ENCODE data around the gene PRKCH. TPM values are rescaled to one million over a fixed set of nuclear protein-coding genes. Genes with fewer than 3 reads are reported as not detected.

PRKCH gene
- total RNA-seq, 2 experiments from 2014 or later: 193 to 194 TPM

DNA sequence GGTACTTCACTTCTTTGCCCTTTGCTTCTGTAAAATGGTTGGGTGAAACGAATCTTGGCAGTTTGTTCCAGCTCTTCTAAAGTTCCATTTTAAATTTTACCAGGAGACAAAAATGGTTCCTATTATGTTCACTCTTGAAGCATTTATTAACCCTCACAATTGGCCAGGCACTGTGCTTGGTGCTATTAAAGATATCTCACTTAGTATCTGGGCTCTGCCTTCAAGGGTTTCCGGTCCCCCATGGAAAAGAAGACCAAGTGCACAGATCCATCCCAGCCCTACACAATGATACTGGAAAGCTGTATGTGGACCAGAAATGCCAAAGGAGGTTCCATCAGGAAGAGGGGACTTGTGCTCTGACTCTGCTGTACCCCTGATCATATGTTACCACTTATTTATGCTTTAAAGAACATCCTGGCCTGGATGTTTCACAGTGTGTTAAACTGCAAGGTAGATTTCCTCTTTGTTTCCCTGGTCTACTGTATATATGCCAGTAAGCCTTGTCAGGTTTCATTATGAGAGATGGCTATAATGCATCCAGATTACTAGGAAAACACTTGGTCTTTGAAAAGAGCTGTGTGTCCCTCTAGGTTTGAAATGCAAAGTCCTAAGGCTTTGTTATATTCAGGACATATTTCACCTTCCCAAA is 154.8 kb downstream of the PRKCH start:
- ATAC-seq (peak; percentile 25), DNase-seq (no peak)
- Mint-ChIP-seq H3K4me3 (peak overlapping the region; percentile 61), H3K27ac (peak overlapping the region; percentile 100), H3K36me3 (ENCODE audit: low read depth) (peaks cover 61% of the 10 kb centered on the region), H3K9me3 (no peaks in the 10 kb centered on the region), H3K27me3 (no peaks in the 10 kb centered on the region), H3K4me1 (ENCODE audit: low read depth) (peaks cover 91% of the 10 kb centered on the region)
- ChIA-PET POLR2A (interaction anchor here (0.6 to 8.8 kb wide), 20 partner anchors 9 to 288 kb away, joined by 3 to 100 read pairs (median 3); partner anchors contain the start of gene HIF1A), CTCF (interaction anchor here (0.6 to 9.1 kb wide), 41 partner anchors 10 to 361 kb away, joined by 3 to 94 read pairs (median 5); partner anchors contain the start of gene TMEM30B)
- TF ChIP-seq CTCF (IDR thresholded peaks at IDR 0.05): no peak
- intact Hi-C loops (cut with micrococcal nuclease): loop anchor here (2.0 to 10.0 kb wide), 2 partner anchors 27 to 219 kb away; partner anchors contain the start of gene HIF1A

DNA sequence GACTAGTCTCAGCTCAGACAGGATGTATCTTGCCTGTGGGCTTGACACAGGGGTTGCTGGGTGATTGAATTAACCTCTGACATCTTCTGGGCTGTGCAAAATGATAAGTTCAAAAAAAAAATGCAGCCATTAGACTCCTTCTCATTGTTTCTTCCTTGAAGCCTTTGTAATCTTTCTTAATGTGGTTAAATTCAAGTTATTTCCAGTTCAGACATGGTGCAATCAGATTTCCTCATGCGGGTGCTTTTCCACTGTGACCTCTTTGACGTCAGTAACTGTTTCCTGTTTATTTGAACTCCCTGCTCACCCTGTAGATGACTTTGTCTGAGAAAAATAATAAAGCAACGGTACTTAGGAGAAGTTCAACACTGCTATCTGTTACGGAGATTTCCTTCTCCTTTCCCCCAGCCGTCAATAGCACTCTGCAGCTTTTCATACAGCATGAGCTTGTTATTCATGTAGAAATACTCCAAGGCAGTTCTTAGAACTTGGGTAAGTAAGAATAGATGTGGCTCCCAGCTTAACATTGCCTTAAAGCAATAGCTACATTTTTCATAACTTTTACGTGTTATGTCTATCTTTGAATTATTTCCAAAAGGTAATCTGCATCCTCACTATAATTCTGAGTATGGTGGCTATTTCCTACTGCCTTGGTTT is 155.5 kb downstream of the PRKCH start:
- ChIA-PET POLR2A (interaction anchor here (0.6 to 8.8 kb wide), 21 partner anchors 10 to 272 kb away, joined by 3 to 100 read pairs (median 3); partner anchors contain the start of gene HIF1A), CTCF (interaction anchor here (0.8 to 9.1 kb wide), 21 partner anchors 14 to 361 kb away, joined by 3 to 94 read pairs (median 7); partner anchors contain the start of gene TMEM30B)
- peak; percentile 85 for DNase-seq
- Mint-ChIP-seq H3K4me1 (ENCODE audit: low read depth) (peaks cover 89% of the 10 kb centered on the region), H3K4me3 (peak overlapping the region; percentile 61), H3K36me3 (ENCODE audit: low read depth) (peaks cover 61% of the 10 kb centered on the region), H3K27ac (peak overlapping the region; percentile 100), H3K9me3 (no peaks in the 10 kb centered on the region), H3K27me3 (no peaks in the 10 kb centered on the region)
- ATAC-seq: peak; percentile 60
- no peak for TF ChIP-seq CTCF (IDR thresholded peaks at IDR 0.05)
- intact Hi-C loops (cut with micrococcal nuclease): loop anchor here (2.0 to 10.0 kb wide), 2 partner anchors 26 to 218 kb away; partner anchors contain the start of gene HIF1A

DNA sequence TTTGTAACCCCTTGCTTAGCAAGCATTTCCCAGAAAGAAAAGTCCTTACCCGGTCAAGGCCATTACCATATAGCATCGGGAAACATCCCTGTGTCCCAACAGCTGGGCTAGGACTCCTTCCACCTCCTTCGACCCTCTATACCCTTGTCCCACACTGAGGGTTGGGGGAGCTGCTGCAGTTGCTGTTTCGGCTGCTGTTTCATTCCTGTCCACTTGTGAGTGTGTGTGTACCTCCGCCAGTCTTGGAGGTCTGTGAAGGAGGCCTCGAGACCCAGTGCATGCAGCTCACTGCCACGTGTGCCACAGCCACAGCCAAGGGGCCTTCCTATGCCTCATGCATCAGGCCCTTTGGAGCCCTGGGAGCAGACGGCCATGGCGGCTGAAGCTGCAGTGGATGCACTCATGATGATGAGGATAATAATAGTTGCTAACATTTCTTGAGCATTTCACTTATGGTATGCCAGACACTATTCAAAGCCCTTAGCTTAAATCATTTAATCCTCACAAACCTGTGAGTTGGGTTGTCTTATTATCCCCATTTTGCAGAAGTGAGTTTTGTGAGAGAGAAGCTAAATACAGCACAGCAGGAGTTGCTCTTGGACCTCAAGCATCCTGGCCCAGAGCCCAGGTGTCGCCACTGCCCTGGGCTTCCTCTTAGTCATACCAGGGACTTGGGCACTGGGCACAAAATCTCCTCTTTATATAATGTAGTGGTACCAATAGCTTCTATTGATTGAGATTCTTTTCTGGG is 156.5 kb downstream of the PRKCH start:
- ATAC-seq (peak; percentile 6), DNase-seq (peak; percentile 66)
- intact Hi-C loops (cut with micrococcal nuclease): loop anchor here (2.0 to 10.0 kb wide), 3 partner anchors 25 to 217 kb away; partner anchors contain the start of gene HIF1A
- ChIA-PET POLR2A (interaction anchor here (0.7 to 8.8 kb wide), 22 partner anchors 10 to 223 kb away, joined by 3 to 100 read pairs (median 4); partner anchors contain the start of gene HIF1A), CTCF (interaction anchor here (1.0 to 9.1 kb wide), 12 partner anchors 12 to 360 kb away, joined by 3 to 94 read pairs (median 4); partner anchors contain the start of gene TMEM30B)
- Mint-ChIP-seq H3K4me1 (ENCODE audit: low read depth) (peaks cover 89% of the 10 kb centered on the region), H3K27me3 (no peaks in the 10 kb centered on the region), H3K27ac (peak overlapping the region; percentile 100), H3K9me3 (no peaks in the 10 kb centered on the region), H3K36me3 (ENCODE audit: low read depth) (peaks cover 64% of the 10 kb centered on the region), H3K4me3 (peak overlapping the region; percentile 61)
- TF ChIP-seq CTCF (IDR thresholded peaks at IDR 0.05): no peak

DNA sequence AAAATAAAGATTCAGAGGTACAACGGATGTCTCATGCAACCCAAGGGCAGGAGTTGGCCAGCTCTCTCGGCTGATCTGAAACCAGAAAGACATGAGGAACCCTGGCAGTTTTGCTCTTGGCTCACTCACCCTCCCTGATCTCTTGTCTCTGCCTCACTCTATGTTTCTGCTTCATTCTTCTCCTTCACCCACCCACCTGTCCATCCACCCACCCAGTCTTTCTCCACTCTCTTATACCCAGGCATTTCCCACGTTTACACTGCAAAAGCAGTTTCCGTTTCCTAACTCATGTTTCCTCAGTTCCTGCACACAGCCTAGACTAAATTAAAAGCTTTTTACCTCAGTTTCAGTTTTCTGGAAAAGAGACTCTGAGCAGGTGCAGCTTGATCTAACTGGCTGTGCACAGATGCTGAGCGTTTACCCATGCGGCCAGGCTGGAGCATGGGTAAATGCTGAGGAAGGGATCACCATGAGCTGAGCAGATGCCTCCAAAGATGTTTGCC is 157.6 kb downstream of the PRKCH start:
- peaks cover 62% of the 10 kb centered on the region for H3K36me3 Mint-ChIP-seq (ENCODE audit: low read depth)
- CTCF ChIA-PET: interaction anchor here (0.6 to 9.1 kb wide), 10 partner anchors 18 to 359 kb away, joined by 3 to 94 read pairs (median 4); partner anchors contain the start of gene TMEM30B
- H3K9me3 Mint-ChIP-seq: no peaks in the 10 kb centered on the region
- peak overlapping the region; percentile 100 for H3K27ac Mint-ChIP-seq
- peaks cover 89% of the 10 kb centered on the region for H3K4me1 Mint-ChIP-seq (ENCODE audit: low read depth)
- POLR2A ChIA-PET: interaction anchor here (0.7 to 8.8 kb wide), 15 partner anchors 9 to 359 kb away, joined by 3 to 100 read pairs (median 5); partner anchors contain the start of gene HIF1A
- no peaks in the 10 kb centered on the region for H3K27me3 Mint-ChIP-seq
- intact Hi-C loops (cut with micrococcal nuclease): loop anchor here (2.0 to 10.0 kb wide), 2 partner anchors 46 to 216 kb away; partner anchors contain the start of gene HIF1A
- ATAC-seq: peak; percentile 24
- peak overlapping the region; percentile 61 for H3K4me3 Mint-ChIP-seq
- DNase-seq: peak; percentile 69
- no peak for TF ChIP-seq CTCF (IDR thresholded peaks at IDR 0.05)

Measured in activated CD8-positive, alpha-beta T cell treated with anti-CD3 and anti-CD28 coated beads for 36 hours (primary cell).